Measurements from ENCODE around the gene PHRF1.

PHRF1 gene

DNA sequence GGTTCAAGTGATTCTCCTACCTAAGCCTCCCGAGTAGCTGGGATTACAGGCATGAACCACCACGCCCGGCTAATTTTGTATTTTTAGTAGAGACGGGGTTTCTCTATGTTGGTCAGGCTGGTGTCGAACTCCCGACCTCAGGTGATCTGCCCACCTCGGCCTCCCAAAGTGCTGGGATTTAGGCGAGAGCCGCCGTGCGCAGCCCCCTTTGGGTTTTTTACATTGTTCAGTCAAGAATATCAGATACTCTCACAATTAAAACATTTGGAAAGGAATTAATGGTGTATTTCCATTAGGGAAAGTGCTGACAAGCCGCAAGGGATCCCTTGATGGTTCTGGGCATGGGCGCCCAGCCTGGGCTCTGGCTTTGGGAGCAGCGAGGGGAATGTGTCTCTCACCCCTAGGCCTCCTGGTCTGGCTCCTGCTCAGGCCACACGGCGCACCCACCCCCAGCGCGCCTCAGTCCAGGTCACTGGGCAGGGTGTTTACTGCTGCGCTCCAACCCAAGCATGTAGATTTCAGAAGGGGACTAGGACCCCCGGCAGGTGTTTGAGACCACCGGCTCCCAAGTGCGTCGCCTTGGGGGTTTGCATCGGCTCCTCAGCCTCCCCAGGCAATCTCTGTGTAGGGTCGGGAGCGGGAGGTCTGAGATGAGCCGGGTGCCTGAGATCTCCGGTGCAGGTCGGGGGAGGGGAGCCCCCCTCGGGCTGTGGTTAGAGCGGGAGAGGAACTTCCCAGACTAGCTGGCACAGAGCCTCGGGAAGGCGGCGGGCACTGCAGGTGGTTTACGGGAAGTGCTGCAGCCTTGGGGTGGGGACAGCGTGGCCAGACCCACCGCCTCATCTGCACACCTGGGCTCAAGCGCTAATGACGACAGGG, 40.3 kb downstream of the PHRF1 start:
- DNase-seq, result no peak

DNA sequence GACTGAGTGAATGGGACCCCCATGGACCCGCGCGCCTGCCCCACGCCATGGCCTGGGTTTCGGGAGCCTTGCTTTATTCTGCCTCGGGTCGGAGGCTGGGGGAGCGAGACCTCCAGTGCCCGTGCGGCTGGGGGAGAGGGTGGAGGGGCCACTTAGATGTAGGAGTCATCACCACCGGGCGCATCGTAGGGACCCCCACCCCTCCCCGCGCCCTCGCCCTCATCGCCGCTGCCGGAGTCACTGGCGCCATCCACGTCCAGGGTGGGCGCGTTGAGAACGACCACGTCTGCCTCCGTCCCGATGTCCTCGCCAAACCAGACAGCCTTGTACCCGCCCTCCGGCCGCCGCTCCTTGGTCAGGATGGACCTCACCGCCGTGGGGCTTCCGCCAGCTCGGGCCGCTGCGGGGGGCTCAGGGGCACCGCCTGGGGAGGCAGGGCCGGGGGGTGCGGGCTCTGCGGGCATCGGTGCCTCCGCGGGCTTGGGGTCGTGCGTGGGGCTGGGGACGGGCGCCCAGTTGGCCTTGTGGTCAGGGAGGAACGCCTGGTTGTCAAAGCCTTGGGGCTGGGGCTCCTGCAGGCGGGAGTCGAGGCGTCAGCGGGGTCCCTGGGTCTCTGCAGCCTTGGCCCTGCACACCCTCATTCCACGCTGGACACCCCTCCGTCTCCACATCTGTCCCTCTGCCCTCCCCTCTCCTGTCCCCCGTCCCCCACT, 41.1 kb downstream of the PHRF1 start:
- no peak for DNase-seq

DNA sequence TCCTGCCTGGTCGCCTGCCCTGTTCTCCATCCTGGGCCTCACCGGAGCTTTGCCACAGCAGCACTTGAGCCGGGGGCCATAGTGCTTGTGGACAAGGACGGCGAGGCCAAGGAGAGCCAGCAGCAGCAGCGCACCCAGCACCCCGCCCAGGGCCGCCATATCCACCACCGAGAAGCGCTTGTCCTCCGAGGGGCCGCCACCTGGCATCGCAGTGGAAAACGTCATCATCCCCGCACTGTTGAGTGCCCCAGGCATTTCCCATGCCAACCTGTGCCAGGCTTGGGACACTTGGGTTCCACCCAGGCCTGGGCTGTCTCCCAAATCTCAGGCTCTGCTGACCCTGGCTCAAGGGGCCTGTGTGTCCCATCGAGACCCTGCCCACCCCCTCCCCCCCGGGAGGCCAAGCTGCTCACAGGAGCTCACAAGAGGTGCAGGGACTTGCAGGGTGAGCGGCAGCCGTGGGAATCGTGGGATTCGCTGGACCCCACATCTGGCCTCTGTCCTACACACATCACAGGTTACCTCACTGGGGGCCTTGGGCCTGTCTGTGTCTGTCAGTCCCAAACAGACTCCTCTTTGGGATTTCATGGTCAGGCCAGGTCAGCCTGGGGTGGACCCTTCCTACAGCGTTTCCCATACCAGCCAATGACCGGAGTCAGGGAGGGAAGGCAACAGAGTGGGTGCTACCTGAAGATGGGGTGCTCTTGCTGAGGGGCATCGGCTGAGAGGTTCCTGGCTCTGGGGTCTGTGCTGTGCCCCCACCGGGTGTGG, 41.8 kb downstream of the PHRF1 start:
- DNase-seq, result no peak

GRCh38 chr11:618856-619627, 42.8 kb downstream of the PHRF1 start:
- DNase-seq, result no peak

DNA sequence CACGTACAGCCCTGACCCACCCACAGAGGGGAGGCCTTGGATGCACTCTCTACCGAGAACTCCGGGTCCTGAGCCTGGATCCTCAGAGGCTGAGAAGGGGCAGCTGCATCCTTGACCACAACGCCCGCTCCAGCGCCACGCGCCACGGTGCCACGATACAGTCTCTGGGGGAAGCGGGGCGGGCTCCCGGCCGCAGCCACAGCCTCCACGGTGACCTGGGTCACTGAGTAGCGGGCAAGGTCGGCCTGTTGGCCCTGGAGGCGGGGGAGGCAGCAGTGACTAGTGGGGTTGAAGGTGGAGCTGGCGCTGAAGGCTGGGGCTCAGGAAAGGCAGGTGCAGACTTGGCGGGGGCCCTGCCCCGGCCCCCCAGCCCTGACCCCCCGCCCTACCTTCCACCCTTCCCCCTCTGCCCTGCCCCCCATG, 43.4 kb downstream of the PHRF1 start:
- no peak for DNase-seq

GRCh38 chr11:620201-620600, 43.9 kb downstream of the PHRF1 start:
- DNase-seq, result no peak

GRCh38 chr11:620935-621814, 44.9 kb downstream of the PHRF1 start:
- no peak for DNase-seq

DNA sequence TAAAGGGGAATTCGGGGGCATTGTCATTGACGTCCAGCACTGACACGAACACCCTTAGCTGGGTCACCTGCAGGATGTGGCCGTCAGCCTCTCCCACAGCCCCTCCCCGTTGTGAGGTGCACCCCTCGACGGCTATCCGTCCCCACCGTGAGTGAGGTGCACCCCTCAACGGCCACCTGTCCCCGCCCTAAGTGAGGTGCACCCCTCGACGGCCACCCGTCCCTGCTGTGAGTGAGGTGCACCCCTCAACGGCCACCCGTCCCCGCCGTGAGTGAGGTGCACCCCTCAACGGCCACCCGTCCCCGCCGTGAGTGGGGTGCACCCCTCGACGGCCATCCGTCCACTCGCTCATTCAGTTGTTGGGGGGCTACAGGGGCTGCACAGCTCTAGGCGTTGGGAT, 45.6 kb downstream of the PHRF1 start:
- DNase-seq, result no peak

GRCh38 chr11:623349-623869, 47.1 kb downstream of the PHRF1 start:
- no peak for DNase-seq

- peak in 1 of 2 experiments; percentile 40 for DNase-seq
Measured at GRCh38 chr11:623999-624704, 47.9 kb downstream of the PHRF1 start.

- peak in 1 of 2 experiments; percentile 42 for DNase-seq
Measured at GRCh38 chr11:624705-625635, 48.7 kb downstream of the PHRF1 start, which contains the start of gene CDHR5. Gene CDHR5 (minus strand): TSS chr11:624955. CDS start chr11:624902, 53 bp downstream.

GRCh38 chr11:625636-626268, 49.5 kb downstream of the PHRF1 start:
- no peak for DNase-seq

- no peak for DNase-seq
Measured at GRCh38 chr11:626475-627307, 50.4 kb downstream of the PHRF1 start, which contains the start of gene SCT. Gene SCT (minus strand): TSS chr11:627181. CDS start chr11:627143, 38 bp downstream.

- no peak for DNase-seq
Measured at GRCh38 chr11:627308-627576, 51.0 kb downstream of the PHRF1 start.

DNA sequence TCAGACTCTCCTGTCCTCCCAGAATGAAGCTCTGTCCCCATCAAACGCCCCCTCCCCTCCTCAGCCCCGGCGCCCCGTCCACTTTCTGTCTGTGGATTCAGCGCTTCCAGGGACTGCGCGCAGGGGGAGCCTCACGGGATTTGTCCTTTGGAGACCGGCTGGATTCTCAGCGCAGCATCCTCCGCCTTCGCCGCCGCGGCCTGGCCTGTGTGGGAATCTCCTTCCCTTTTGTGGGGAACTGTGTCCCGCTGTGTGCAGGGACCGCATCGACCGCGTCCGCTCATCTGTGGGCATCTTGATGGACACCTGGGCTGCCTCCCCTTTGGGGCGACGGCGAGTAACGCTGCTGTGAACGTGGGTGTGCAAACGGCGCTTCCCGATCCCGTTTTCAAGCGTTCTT, 51.8 kb downstream of the PHRF1 start:
- DNase-seq, result no peak

GRCh38 chr11:629237-629583, 52.9 kb downstream of the PHRF1 start:
- peak; percentile 42 to 58 for DNase-seq

GRCh38 chr11:630871-631270, 54.6 kb downstream of the PHRF1 start:
- peak in 1 of 2 experiments; percentile 46 for DNase-seq

DNA sequence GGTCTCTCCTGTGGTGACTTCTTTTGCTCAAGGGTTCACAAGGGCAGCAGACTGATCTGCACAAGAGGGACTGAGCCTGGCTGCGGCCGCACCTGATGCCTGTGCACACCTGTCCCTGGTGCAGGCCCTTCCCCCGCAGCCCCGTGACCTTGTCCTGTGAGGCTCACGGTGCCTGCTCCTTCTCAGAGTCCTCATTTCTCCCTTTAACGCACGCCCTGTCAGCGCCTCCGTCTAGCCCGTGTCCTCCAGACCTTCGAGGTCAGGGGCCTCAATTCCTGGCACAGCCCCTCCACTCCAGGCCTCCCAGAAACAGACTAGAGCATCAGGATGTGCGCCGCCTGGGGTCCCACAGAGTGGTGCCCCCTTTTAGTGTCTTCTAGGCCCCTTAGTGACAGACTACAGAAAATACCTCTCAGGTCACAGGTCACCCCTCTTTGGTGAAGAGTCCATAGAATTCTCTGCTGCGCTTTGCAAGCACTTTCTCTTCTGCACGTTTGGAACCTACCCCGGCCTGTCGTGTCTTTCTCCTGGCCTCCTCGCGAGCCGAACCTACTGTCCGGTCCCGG, 59.8 kb downstream of the PHRF1 start:
- no peak for DNase-seq
